Body of pancreas (tissue), 4 donors: Measurements from ENCODE around the gene SLC2A8. TPM values are rescaled to one million over a fixed set of nuclear protein-coding genes. Genes with fewer than 3 reads are reported as not detected.

Experiments
- ATAC-seq: fragments of 150-250 bp; one replicate; pipeline ENCODE4 v1.9.1; 2016
- DNase-seq, 4 donors: peaks; one replicate each; pipeline ENCODE4 v3.0.0-alpha.2; 2019
- H3K27ac ChIP-seq, 4 donors: fragments of 200-600 bp; sonication (generic); 1 replicate in 3 of 4; 2 replicates in 1 of 4; pipeline versions ENCODE4 v1.5.1 to v1.6.1; 2016 to 2019; ENCODE audit warnings: mild to moderate bottlenecking in 1 of 4, mixed read lengths in 1 of 4, moderate library complexity in 1 of 4
- H3K27me3 ChIP-seq, 2 donors: fragments of 200-600 bp; sonication (generic); one replicate each; pipeline ENCODE4 v1.6.0; 2016; ENCODE audit warnings: mild to moderate bottlenecking in 1 of 2
- H3K36me3 ChIP-seq, 2 donors: fragments of 200-600 bp; sonication (generic); replicated peaks in 1 of 2; 2 replicates each; pipeline ENCODE4 v1.5.1; 2016; ENCODE audit warnings: low read depth in 2 of 2; ENCODE audit not compliant: insufficient read depth in 1 of 2
- H3K4me1 ChIP-seq: fragments of 200-600 bp; sonication (generic); one replicate; pipeline ENCODE4 v1.6.0; 2016
- H3K4me3 ChIP-seq, 2 donors: fragments of 200-600 bp; sonication (generic); 1 replicate in 1 of 2; 2 replicates in 1 of 2; pipeline ENCODE4 v1.5.1; 2016 to 2019
- H3K9me3 ChIP-seq, 3 donors: fragments of 200-600 bp; sonication (generic); 1 replicate in 2 of 3; 2 replicates in 1 of 3; pipeline ENCODE4 v1.5.1; 2016
- POLR2A ChIP-seq, 3 donors: fragments of 450-650 bp; IDR thresholded peaks; one replicate each; pipeline ENCODE4 v1.6.1; 2016; ENCODE audit warnings: antibody characterized with exemption in 3 of 3, mild to moderate bottlenecking in 2 of 3
- WGBS, 2 donors: methylation state at CpG; one replicate each; pipeline ENCODE4 v1.1.5; 2017; 5-methylcytosine and 5-hydroxymethylcytosine counted together
- intact Hi-C: fragments of 100-400 bp; cut with DNase I; formaldehyde crosslinking; loops from one replicate; pipeline ENCODE4 v1.15.1; 2023
- total RNA-seq, 2 donors: library from RNA; depleted of rRNA; stranded (reverse); fragments of >200 nt; gene quantifications; one replicate each; pipeline ENCODE4 v1.1.0, GENCODE V29; 2016
- TF ChIP-seq, protein P1 (sequence below), 7 experiments: fragments of 450-650 bp in 4 of 7; fragments of 200-600 bp in 3 of 7; sonication (generic) in 3 of 7; IDR thresholded peaks; one replicate each; pipeline ENCODE4 v1.5.1; 2016 to 2019; ENCODE audit warnings: antibody characterized with exemption in 7 of 7

Gene SLC2A8
- total RNA-seq, 2 donors from 2014 or later = 10.9 to 18.2 TPM

DNA sequence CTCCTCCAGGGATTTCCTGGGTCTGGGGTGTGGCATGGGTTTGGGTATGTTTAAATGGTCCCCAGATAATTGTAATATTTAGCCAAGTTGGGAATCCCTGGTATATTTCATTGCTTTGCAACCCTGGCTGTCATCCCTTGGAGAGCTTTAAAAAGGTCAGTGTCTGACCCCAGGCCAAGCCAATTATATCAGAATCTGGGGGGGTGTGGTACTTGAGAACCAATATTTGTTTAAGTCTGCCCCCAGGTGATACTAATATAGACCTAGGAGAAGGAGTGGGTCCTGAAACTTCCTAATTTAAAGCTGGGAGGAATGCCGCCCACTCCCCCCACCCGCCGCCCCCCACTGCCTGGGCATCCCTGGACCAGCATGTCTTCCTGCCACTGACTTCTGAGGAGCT, 38.2 kb upstream of the SLC2A8 start:
- TF ChIP-seq, protein P1, sequence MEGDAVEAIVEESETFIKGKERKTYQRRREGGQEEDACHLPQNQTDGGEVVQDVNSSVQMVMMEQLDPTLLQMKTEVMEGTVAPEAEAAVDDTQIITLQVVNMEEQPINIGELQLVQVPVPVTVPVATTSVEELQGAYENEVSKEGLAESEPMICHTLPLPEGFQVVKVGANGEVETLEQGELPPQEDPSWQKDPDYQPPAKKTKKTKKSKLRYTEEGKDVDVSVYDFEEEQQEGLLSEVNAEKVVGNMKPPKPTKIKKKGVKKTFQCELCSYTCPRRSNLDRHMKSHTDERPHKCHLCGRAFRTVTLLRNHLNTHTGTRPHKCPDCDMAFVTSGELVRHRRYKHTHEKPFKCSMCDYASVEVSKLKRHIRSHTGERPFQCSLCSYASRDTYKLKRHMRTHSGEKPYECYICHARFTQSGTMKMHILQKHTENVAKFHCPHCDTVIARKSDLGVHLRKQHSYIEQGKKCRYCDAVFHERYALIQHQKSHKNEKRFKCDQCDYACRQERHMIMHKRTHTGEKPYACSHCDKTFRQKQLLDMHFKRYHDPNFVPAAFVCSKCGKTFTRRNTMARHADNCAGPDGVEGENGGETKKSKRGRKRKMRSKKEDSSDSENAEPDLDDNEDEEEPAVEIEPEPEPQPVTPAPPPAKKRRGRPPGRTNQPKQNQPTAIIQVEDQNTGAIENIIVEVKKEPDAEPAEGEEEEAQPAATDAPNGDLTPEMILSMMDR (IDR thresholded peaks at IDR 0.05) = no peak
- no peak for TF ChIP-seq POLR2A (IDR thresholded peaks at IDR 0.05)
- no peak overlapping the region for H3K4me3 ChIP-seq
- no peaks in the 10 kb centered on the region for H3K36me3 ChIP-seq
- no peak for ATAC-seq
- H3K9me3 ChIP-seq = no peaks in the 10 kb centered on the region
- H3K4me1 ChIP-seq = no peaks in the 10 kb centered on the region
- WGBS, 2 donors = 90 to 100% methylated on average over 1 to 3 of the region's 3 CpGs
- intact Hi-C loops = no loop called here
- DNase-seq = no peak
- H3K27me3 ChIP-seq = no peaks in the 10 kb centered on the region
- H3K27ac ChIP-seq = no peak overlapping the region

DNA sequence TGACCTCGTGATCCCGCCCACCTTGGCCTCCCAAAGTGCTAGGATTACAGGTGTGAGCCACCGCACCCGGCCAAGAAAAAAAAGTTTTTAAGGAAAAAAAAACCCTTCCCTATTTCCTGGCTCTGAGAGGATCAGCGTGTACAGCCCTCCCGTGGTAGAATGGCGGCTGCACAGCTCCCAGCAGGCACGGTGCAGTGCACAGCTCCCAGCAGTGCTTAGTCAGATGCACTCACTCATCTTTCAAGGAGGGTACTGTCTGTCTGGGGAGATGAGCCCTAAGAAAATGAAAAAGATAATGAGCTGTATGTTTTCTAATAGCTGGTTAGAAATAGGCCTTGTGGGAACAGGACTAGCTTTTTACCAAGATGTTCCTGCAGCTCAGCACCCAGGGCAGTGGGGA, 36.7 kb upstream of the SLC2A8 start:
- Histone ChIP-seq H3K4me3 (no peak overlapping the region), H3K27me3 (no peaks in the 10 kb centered on the region), H3K9me3 (no peaks in the 10 kb centered on the region), H3K36me3 (no peaks in the 10 kb centered on the region), H3K4me1 (no peaks in the 10 kb centered on the region), H3K27ac (no peak overlapping the region)
- intact Hi-C loops = no loop called here
- ATAC-seq (no peak), DNase-seq (no peak)
- TF ChIP-seq, protein P1 (IDR thresholded peaks at IDR 0.05) = no peak
- WGBS, 2 donors = 77 to 87% methylated on average over 8 of the region's 8 CpGs

DNA sequence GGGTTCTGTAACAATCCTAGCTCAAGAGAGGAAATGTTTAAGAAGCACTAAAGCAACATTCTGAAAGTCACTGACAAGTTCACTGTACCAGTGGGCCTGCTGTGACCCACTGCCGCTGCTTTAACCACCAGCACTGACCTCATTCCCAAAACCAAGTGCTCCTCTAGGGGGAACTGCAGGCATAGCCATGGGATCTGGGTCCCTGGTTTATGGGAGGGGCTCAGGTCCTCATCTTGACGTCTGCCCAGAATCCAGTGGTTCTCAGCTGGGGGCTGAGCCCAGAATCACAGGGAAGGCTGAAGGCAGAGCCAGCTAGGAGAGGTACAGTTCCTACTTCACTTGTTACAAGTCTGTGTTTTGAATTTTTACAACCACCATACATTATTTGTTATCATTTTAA, 36.1 kb upstream of the SLC2A8 start:
- Histone ChIP-seq H3K4me3 (no peak overlapping the region), H3K27ac (no peak overlapping the region), H3K9me3 (no peaks in the 10 kb centered on the region), H3K27me3 (no peaks in the 10 kb centered on the region), H3K4me1 (no peaks in the 10 kb centered on the region), H3K36me3 (no peaks in the 10 kb centered on the region)
- TF ChIP-seq, protein P1 (IDR thresholded peaks at IDR 0.05) = peak in 2 of 7 experiments; percentile 8 to 14
- no peak for TF ChIP-seq POLR2A (IDR thresholded peaks at IDR 0.05)
- ATAC-seq (no peak), DNase-seq (no peak)
- intact Hi-C loops = no loop called here
- 56% methylated on average over 2 of the region's 2 CpGs for WGBS, 2 donors

DNA sequence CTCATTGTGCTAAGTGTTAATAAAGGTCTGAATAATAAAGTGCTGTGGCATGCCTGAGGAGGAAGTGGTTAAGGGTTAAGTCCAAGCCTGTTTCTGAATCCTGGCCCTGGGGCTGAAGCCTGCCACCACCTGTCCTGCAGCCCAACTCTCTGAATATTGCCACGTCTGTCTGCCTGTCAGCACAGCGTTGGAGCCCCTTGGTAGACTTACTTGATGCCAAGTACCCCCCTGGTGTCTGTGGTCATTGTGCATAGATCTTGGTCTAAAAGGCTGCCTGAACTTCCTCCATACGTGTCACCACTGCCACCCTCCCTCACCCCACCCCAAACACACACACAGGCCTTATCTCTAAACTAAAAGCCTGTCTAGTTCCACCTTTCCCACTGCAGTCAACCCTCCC, 35.4 kb upstream of the SLC2A8 start:
- Histone ChIP-seq H3K36me3 (no peaks in the 10 kb centered on the region), H3K27ac (no peak overlapping the region), H3K27me3 (no peaks in the 10 kb centered on the region), H3K9me3 (no peaks in the 10 kb centered on the region), H3K4me3 (no peak overlapping the region), H3K4me1 (no peaks in the 10 kb centered on the region)
- 65 to 72% methylated on average over 3 of the region's 3 CpGs for WGBS, 2 donors
- ATAC-seq (no peak), DNase-seq (no peak)
- intact Hi-C loops = no loop called here
- no peak for TF ChIP-seq POLR2A (IDR thresholded peaks at IDR 0.05)
- TF ChIP-seq, protein P1 (IDR thresholded peaks at IDR 0.05) = no peak

DNA sequence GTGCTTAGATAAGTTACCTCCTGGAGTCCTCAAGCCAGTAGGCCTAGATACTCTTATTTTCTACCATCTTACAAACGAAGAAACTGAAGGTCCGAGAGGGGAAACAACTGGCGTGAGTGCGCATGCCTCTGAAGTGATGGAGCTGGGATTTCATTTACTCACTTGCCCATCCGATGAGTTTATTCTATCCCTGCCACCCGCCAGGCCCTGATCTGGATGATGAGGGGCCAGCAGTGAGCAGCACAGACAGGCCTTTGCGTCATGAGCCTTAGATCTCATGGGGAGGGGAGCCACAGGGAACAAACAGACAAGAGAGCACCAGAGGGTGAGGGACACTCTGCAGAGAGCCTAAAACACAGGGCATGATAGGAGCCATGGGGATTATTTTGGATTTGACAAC, 34.1 kb upstream of the SLC2A8 start:
- Histone ChIP-seq H3K36me3 (no peaks in the 10 kb centered on the region), H3K9me3 (no peaks in the 10 kb centered on the region), H3K4me1 (no peaks in the 10 kb centered on the region), H3K27ac (no peak overlapping the region), H3K4me3 (no peak overlapping the region), H3K27me3 (no peaks in the 10 kb centered on the region)
- 82 to 92% methylated on average over 7 of the region's 7 CpGs for WGBS, 2 donors
- TF ChIP-seq, protein P1 (IDR thresholded peaks at IDR 0.05) = no peak
- TF ChIP-seq POLR2A (IDR thresholded peaks at IDR 0.05) = no peak
- ATAC-seq (no peak), DNase-seq (no peak)
- intact Hi-C loops = no loop called here
